ENCODE data around the gene LINC01488.

GRCh38 chr11:69498614-69499175 is 17.2 kb downstream of the LINC01488 start:
- no peak for TF ChIP-seq CTCF (IDR thresholded peaks at IDR 0.05; ENCODE audit: low read depth, low read length, poor library complexity, severe bottlenecking)
- TF ChIP-seq EZH2phosphoT487 (IDR thresholded peaks at IDR 0.05; ENCODE audit: borderline replicate concordance, low read length): no peak

Data from DOHH2 (cell line).